MCF 10A (cell line): ENCODE measurements around the gene CLPSL2. TPM values are rescaled to one million over a fixed set of nuclear protein-coding genes. Genes with fewer than 3 reads are reported as not detected.

Experiments
- BruUV-seq: library from RNA; stranded (reverse); fragments of 400-500 nt; replicated peaks from 2 replicates; lab custom pipeline; 2021; lab: Mats Ljungman, UMichigan
- CTCF ChIA-PET: fragments of 300-600 bp; sonication (Branson Sonifier 250); formaldehyde crosslinking; extraction: SDS; loops from one replicate; lab custom pipeline; 2021; ENCODE audit warnings: antibody characterized with exemption, inconsistent platforms; lab: Yijun Ruan, JAX
- POLR2A ChIA-PET: fragments of 300-600, 350-650 bp; sonication (Branson Sonifier 250); formaldehyde crosslinking; extraction: SDS; loops from one replicate; lab custom pipeline; 2020; ENCODE audit warnings: antibody characterized with exemption, inconsistent platforms; lab: Yijun Ruan, JAX
- DNase-seq: peaks from one replicate; pipeline ENCODE4 v3.0.0-alpha.2; 2018; ENCODE audit not compliant: unreplicated experiment
- H3K27ac Mint-ChIP-seq: one replicate; pipeline ENCODE4 v1.8.0; 2022; ENCODE audit warnings: mild to moderate bottlenecking, low read depth, mixed read lengths; ENCODE audit not compliant: unreplicated experiment
- H3K27me3 Mint-ChIP-seq: one replicate; pipeline ENCODE4 v1.8.0; 2022; ENCODE audit warnings: mixed read lengths; ENCODE audit not compliant: insufficient read depth, unreplicated experiment
- H3K36me3 Mint-ChIP-seq: one replicate; pipeline ENCODE4 v1.8.0; 2022; ENCODE audit warnings: mild to moderate bottlenecking, moderate library complexity, mixed read lengths; ENCODE audit not compliant: insufficient read depth, unreplicated experiment
- H3K4me1 Mint-ChIP-seq: one replicate; pipeline ENCODE4 v1.8.0; 2022; ENCODE audit warnings: mixed read lengths; ENCODE audit not compliant: insufficient read depth, unreplicated experiment
- H3K4me3 Mint-ChIP-seq: one replicate; pipeline ENCODE4 v1.8.0; 2022; ENCODE audit warnings: mild to moderate bottlenecking, moderate library complexity, mixed read lengths; ENCODE audit not compliant: unreplicated experiment
- H3K9me3 Mint-ChIP-seq: one replicate; pipeline ENCODE4 v1.8.0; 2022; ENCODE audit warnings: mixed read lengths; ENCODE audit not compliant: unreplicated experiment
- intact Hi-C: fragments of 100-400 bp; cut with micrococcal nuclease; formaldehyde crosslinking; loops from 2 replicates; pipeline ENCODE4 v1.14.1; 2022
- total RNA-seq: library from RNA; stranded (reverse); gene quantifications from 2 replicates; pipeline ENCODE4 v1.2.3, GENCODE V29; 2022
- TF ChIP-seq, protein P1 (sequence below): fragments of 200-600 bp; IDR thresholded peaks from one replicate; pipeline ENCODE4 v1.8.0; 2022; ENCODE audit warnings: antibody characterized with exemption, mild to moderate bottlenecking; ENCODE audit not compliant: unreplicated experiment

CLPSL2 gene
- total RNA-seq, 1 experiment from 2014 or later, result not detected

- Mint-ChIP-seq H3K27ac (no peak overlapping the region), H3K36me3 (no peaks in the 10 kb centered on the region), H3K4me1 (no peaks in the 10 kb centered on the region), H3K4me3 (no peak overlapping the region), H3K9me3 (peaks cover 8% of the 10 kb centered on the region), H3K27me3 (no peaks in the 10 kb centered on the region)
- DNase-seq, result no peak
- TF ChIP-seq, protein P1, sequence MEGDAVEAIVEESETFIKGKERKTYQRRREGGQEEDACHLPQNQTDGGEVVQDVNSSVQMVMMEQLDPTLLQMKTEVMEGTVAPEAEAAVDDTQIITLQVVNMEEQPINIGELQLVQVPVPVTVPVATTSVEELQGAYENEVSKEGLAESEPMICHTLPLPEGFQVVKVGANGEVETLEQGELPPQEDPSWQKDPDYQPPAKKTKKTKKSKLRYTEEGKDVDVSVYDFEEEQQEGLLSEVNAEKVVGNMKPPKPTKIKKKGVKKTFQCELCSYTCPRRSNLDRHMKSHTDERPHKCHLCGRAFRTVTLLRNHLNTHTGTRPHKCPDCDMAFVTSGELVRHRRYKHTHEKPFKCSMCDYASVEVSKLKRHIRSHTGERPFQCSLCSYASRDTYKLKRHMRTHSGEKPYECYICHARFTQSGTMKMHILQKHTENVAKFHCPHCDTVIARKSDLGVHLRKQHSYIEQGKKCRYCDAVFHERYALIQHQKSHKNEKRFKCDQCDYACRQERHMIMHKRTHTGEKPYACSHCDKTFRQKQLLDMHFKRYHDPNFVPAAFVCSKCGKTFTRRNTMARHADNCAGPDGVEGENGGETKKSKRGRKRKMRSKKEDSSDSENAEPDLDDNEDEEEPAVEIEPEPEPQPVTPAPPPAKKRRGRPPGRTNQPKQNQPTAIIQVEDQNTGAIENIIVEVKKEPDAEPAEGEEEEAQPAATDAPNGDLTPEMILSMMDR, result no peak
- intact Hi-C loops, result no loop called here
- BruUV-seq, result no TSS peak
- POLR2A ChIA-PET, result no interaction called here
- CTCF ChIA-PET, result no interaction called here
Measured at GRCh38 chr6:35745509-35745908, 30.9 kb upstream of the CLPSL2 start.

GRCh38 chr6:35746516-35746915 lies 29.9 kb upstream of the CLPSL2 start:
- H3K36me3 Mint-ChIP-seq, result no peaks in the 10 kb centered on the region
- ChIA-PET POLR2A (interaction anchor here (0.5 to 0.7 kb wide), 2 partner anchors 9 to 155 kb away, joined by 3 read pairs; no protein-coding TSS in a partner anchor), CTCF (no interaction called here)
- TF ChIP-seq, protein P1, result no peak
- H3K9me3 Mint-ChIP-seq, result peaks cover 8% of the 10 kb centered on the region
- no peaks in the 10 kb centered on the region for H3K27me3 Mint-ChIP-seq
- no TSS peak for BruUV-seq
- intact Hi-C loops, result no loop called here
- H3K4me3 Mint-ChIP-seq, result no peak overlapping the region
- no peaks in the 10 kb centered on the region for H3K4me1 Mint-ChIP-seq
- no peak overlapping the region for H3K27ac Mint-ChIP-seq
- no peak for DNase-seq

GRCh38 chr6:35747877-35748276 lies 28.5 kb upstream of the CLPSL2 start:
- H3K27me3 Mint-ChIP-seq, result no peaks in the 10 kb centered on the region
- DNase-seq, result no peak
- H3K36me3 Mint-ChIP-seq, result no peaks in the 10 kb centered on the region
- ChIA-PET POLR2A (no interaction called here), CTCF (interaction anchor here (0.8 kb wide), 1 partner anchor 10 kb away, joined by 3 read pairs; no protein-coding TSS in a partner anchor)
- TF ChIP-seq, protein P1, result no peak
- peaks cover 8% of the 10 kb centered on the region for H3K9me3 Mint-ChIP-seq
- no TSS peak for BruUV-seq
- H3K4me1 Mint-ChIP-seq, result no peaks in the 10 kb centered on the region
- H3K27ac Mint-ChIP-seq, result no peak overlapping the region
- intact Hi-C loops, result no loop called here
- no peak overlapping the region for H3K4me3 Mint-ChIP-seq

DNA sequence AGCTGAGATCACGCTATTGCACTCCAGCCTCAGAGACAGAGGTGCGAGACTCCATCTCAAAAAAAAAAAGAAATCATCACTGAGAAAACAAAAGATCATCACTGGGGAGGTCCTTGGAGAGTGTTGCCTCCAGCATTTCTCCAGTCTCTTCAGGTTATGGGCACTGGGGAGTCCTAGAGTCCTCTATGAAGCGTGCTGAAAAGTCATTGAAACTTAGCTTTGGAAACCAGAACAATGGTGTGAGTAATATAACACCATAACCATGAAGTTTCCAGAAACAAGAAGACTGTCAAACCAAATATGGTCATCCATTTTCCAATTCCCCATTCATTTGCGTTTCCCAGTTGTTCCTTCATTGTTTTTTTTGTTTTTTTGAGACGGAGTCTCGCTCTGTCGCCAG lies 25.8 kb upstream of the CLPSL2 start:
- TF ChIP-seq, protein P1, result no peak
- no peaks in the 10 kb centered on the region for H3K27me3 Mint-ChIP-seq
- no TSS peak for BruUV-seq
- no peak overlapping the region for H3K4me3 Mint-ChIP-seq
- no peaks in the 10 kb centered on the region for H3K36me3 Mint-ChIP-seq
- intact Hi-C loops, result loop anchor here (10.0 kb wide), 1 partner anchor 344 kb away; no protein-coding TSS in a partner anchor
- DNase-seq, result no peak
- ChIA-PET POLR2A (no interaction called here), CTCF (interaction anchor here (0.7 to 0.9 kb wide), 3 partner anchors 17 to 237 kb away, joined by 3 to 5 read pairs (median 3); no protein-coding TSS in a partner anchor)
- no peak overlapping the region for H3K27ac Mint-ChIP-seq
- no peaks in the 10 kb centered on the region for H3K4me1 Mint-ChIP-seq
- peaks cover 8% of the 10 kb centered on the region for H3K9me3 Mint-ChIP-seq
